Inflammatory macrophage (primary cell): ENCODE results near the gene SLC44A1.

Source experiments
- DNase-seq, 2 donors: peaks; one replicate each; pipeline ENCODE4 v3.0.0-alpha.2; 2020 to 2022

SLC44A1 gene

GRCh38 chr9:105483618-105484017, 239.2 kb downstream of the SLC44A1 start:
- no peak for DNase-seq

GRCh38 chr9:105484226-105484625, 239.8 kb downstream of the SLC44A1 start:
- no peak for DNase-seq

- DNase-seq = peak; percentile 54 to 78
Observed at GRCh38 chr9:105485131-105485530, 240.7 kb downstream of the SLC44A1 start.
